Heart left ventricle (tissue), 16 donors: ENCODE data around the gene TAS1R2. TPM values are rescaled to one million over a fixed set of nuclear protein-coding genes. Genes with fewer than 3 reads are reported as not detected.

Experiments used
- ATAC-seq, 4 donors: fragments of 200-7000 bp; cut with Tn5 transposase; one replicate each; pipeline ENCODE4 v1.9.1; 2020 to 2022; ENCODE audit warnings: moderate library complexity in 4 of 4, mild to moderate bottlenecking in 3 of 4, moderate number of reproducible peaks in 1 of 4
- DNase-seq, 5 donors: peaks; one replicate each; pipeline ENCODE4 v3.0.0-alpha.2; 2020
- H3K27ac ChIP-seq, 12 donors: fragments of 200-600 bp; sonication (generic) in 4 of 12; one replicate each; pipeline versions ENCODE4 v1.5.0 to v1.8.0; 2016 to 2022; ENCODE audit warnings: mild to moderate bottlenecking in 2 of 12
- H3K27me3 ChIP-seq, 9 donors: fragments of 200-600 bp; sonication (generic) in 2 of 9; one replicate each; pipeline versions ENCODE4 v1.5.1 to v1.8.0; 2016 to 2022; ENCODE audit warnings: mild to moderate bottlenecking in 3 of 9
- H3K36me3 ChIP-seq, 9 donors: fragments of 200-600 bp; sonication (generic) in 2 of 9; one replicate each; pipeline versions ENCODE4 v1.5.0 to v1.8.0; 2018 to 2022; ENCODE audit warnings: mild to moderate bottlenecking in 2 of 9
- H3K4me1 ChIP-seq, 12 donors: fragments of 200-600 bp; sonication (generic) in 4 of 12; one replicate each; pipeline versions ENCODE4 v1.5.0 to v1.8.0; 2016 to 2022; ENCODE audit warnings: mild to moderate bottlenecking in 3 of 12
- H3K4me3 ChIP-seq, 12 donors: fragments of 200-600 bp; sonication (generic) in 4 of 12; one replicate each; pipeline versions ENCODE4 v1.5.0 to v1.8.0; 2017 to 2022; ENCODE audit warnings: mild to moderate bottlenecking in 9 of 12, moderate library complexity in 4 of 12
- H3K9me3 ChIP-seq, 12 donors: fragments of 200-600 bp; sonication (generic) in 4 of 12; one replicate each; pipeline versions ENCODE4 v1.5.0 to v1.8.0; 2016 to 2022; ENCODE audit warnings: mild to moderate bottlenecking in 1 of 12
- POLR2A ChIP-seq, 2 donors: fragments of 450-650 bp; IDR thresholded peaks; one replicate each; pipeline ENCODE4 v1.6.1; 2017; ENCODE audit warnings: antibody characterized with exemption in 2 of 2, mild to moderate bottlenecking in 2 of 2, moderate library complexity in 2 of 2
- whole genome bisulfite sequencing, 4 donors: extraction: QIAGEN DNeasy Blood & Tissue Kit in 2 of 4; methylation state at CpG; one replicate each; pipeline versions ENCODE4 v1.1.5 to v1.1.7; 2013 to 2018; 5-methylcytosine and 5-hydroxymethylcytosine counted together
- intact Hi-C, 10 donors: fragments of 100-400 bp; cut with DNase I; formaldehyde crosslinking; loops; one replicate each; pipeline versions ENCODE4 v1.11.1 to v1.14.2; 2022
- polyA plus RNA-seq, 2 donors: library from polyadenylated mRNA; stranded (reverse); fragments of 200-250 nt; gene quantifications; one replicate each; pipeline ENCODE4 v1.2.3, GENCODE V29; 2013
- total RNA-seq, 9 donors: library from RNA; depleted of rRNA in 2 of 9; stranded (reverse); fragments of >200 nt in 2 of 9; fragmentation: NEBNext Ultra II Directional in 3 of 9; extraction: Animal tissue kit (Norgen Biotek cat#: 25700) in 3 of 9; gene quantifications; one replicate each; pipeline versions ENCODE4 v1.1.0 to v1.2.4, GENCODE V29; 2016 to 2023
- TF ChIP-seq, protein P1 (sequence below), 12 donors: fragments of 200-600 bp; sonication (generic) in 4 of 12; IDR thresholded peaks; one replicate each; pipeline versions ENCODE4 v1.5.0 to v1.8.0; 2018 to 2022; ENCODE audit warnings: antibody characterized with exemption in 12 of 12, mild to moderate bottlenecking in 5 of 12
- donor health status: ischemic (EF 13 %, LVEDD 7.1; RV severe dilation, severe dysfunction).
- donor health status: healthy with polysubstance abuse.
- donor health status: DM: no; HTN: yes; CAD: no.
- donor health status: DM: no; HTN: no; CAD: no.
- donor health status: ischemic (EF 25% LVEDD 6.9; RV normal size, moderate dysfunction).
- donor health status: ischemic (EF 25% LVEDD 5.7; RV mildly dilated, moderate dysfunction).
- donor health status: healthy.
- donor health status: DM: yes; HTN: yes; CAD: no.
- donor health status: ischemic (EF 35%, LVEDD 5.7; RV mildly dilated, moderate dysfunction).
- donor health status: nonischemic (EF 11% LVEDD 7.7; RV severe dilation, severe dysfunction).
- donor health status: DM: yes; HTN: yes; CAD: no.
- donor health status: PGD.
- donor health status: ischemic (EF 29% LVEDD 5.4; RV normal size, mild dysfunction).
- donor health status: nonischemic (EF 23%, LVEDD 6.1; RV moderate dilation, normal function).

Gene TAS1R2
- total and polyA plus RNA-seq, 11 donors = not detected

DNA sequence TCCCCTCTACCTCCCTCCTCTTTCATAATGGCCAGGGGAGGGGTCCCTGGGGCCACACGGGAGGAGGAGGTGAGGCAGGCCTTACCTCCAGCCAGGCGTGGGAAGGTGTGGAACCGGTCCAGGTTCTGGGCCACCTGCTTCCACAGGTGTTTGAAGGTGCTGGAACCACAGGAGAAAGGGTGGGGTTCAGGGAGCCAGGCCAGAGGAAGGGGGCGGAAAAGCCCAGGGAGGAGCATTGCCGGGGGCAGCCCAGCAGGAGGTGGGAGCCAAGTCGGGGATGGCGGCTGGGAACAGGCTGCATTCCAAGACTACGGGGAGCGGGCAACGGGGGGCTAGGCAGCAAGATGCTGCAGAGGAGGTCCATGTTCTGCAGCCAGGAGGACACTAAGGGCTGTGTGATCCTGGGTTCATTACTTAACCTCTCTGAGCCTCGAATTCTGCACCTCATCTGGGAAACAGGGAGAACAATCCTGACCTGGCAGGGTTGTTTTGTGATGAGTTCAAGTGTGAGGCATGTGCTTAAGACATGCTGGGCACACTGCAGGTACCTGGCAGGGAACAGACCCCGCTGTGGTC is 19.8 kb upstream of the TAS1R2 start:
- no peak overlapping the region for H3K4me3 ChIP-seq
- ATAC-seq (no peak), DNase-seq (no peak)
- no peaks in the 10 kb centered on the region for H3K9me3 ChIP-seq
- H3K4me1 ChIP-seq = peaks cover 0 to 10% (median 0%) of the 10 kb centered on the region in 12 donors
- no peaks in the 10 kb centered on the region for H3K27me3 ChIP-seq
- no peak overlapping the region for H3K27ac ChIP-seq
- H3K36me3 ChIP-seq = peaks cover 0 to 30% (median 7%) of the 10 kb centered on the region in 9 donors
- TF ChIP-seq, protein P1, sequence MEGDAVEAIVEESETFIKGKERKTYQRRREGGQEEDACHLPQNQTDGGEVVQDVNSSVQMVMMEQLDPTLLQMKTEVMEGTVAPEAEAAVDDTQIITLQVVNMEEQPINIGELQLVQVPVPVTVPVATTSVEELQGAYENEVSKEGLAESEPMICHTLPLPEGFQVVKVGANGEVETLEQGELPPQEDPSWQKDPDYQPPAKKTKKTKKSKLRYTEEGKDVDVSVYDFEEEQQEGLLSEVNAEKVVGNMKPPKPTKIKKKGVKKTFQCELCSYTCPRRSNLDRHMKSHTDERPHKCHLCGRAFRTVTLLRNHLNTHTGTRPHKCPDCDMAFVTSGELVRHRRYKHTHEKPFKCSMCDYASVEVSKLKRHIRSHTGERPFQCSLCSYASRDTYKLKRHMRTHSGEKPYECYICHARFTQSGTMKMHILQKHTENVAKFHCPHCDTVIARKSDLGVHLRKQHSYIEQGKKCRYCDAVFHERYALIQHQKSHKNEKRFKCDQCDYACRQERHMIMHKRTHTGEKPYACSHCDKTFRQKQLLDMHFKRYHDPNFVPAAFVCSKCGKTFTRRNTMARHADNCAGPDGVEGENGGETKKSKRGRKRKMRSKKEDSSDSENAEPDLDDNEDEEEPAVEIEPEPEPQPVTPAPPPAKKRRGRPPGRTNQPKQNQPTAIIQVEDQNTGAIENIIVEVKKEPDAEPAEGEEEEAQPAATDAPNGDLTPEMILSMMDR (IDR thresholded peaks at IDR 0.05) = no peak
- TF ChIP-seq POLR2A (IDR thresholded peaks at IDR 0.05) = no peak
- intact Hi-C loops = loop anchor here in 3 of 10 donors (5.0 kb wide), 1 partner anchor 282 kb away; no protein-coding TSS in a partner anchor
- 85 to 95% (median 88%) methylated on average over 12 of the region's 12 CpGs for WGBS, 4 donors

DNA sequence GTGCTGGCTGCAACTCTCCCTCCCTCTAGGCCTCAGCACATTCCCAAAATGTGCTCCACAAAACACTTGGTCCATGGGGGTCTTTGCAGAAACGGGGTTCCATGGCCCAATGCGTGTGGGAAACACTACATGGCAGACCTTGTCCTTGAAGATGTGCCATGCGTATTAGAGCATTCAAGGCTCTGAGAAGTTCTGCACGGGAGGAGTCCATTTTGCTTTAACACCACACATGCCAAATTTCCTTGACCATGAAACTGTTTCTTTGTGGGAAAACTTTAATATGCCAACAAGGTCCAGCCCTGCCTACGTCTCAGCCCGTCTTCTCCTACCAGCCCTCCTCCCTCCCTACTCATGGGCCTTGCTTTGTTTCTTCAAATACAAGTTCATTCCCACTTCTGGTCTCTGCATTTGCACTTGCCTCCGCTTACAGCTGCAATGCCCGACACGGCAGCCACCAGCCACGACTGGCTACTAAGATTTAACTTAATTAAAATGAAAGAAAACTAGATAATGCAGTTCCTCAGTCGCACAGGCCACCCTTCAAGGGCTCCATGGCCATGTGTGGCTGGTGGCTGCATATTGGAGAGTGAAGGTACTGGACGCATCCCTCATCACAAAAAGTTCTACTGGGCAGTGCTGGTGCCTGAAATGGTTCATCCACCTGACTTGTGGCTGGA is 19.2 kb upstream of the TAS1R2 start:
- 82 to 90% (median 87%) methylated on average over 11 to 12 of the region's 12 CpGs for WGBS, 4 donors
- Histone ChIP-seq H3K27me3 (no peaks in the 10 kb centered on the region), H3K9me3 (no peaks in the 10 kb centered on the region), H3K4me1 (peaks cover 0 to 8% (median 0%) of the 10 kb centered on the region in 12 donors), H3K4me3 (no peak overlapping the region), H3K36me3 (peaks cover 0 to 30% (median 6%) of the 10 kb centered on the region in 9 donors), H3K27ac (no peak overlapping the region)
- no peak for TF ChIP-seq POLR2A (IDR thresholded peaks at IDR 0.05)
- TF ChIP-seq, protein P1 (IDR thresholded peaks at IDR 0.05) = no peak
- intact Hi-C loops = loop anchor here in 3 of 10 donors (5.0 kb wide), 1 partner anchor 281 kb away; no protein-coding TSS in a partner anchor
- ATAC-seq = no peak
- no peak for DNase-seq

DNA sequence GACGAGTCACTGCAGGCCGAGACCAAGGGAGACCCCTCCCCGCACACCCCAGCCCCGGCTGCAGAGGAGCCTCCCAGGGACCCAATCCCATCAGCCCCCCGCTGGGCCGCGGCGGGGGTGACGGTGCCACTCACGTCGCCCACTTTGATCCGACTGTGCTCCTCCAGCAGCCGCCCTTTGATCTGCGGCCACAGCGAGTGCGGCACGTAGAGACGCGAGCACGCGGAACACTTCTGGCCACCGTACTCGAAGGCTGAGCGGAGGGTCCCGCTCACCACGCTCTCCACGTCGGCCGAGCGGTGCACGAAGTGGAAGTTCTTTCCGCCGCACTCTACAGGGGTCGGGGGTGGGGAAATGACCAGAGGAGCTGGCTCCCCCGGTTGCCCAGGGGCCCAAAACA is 17.8 kb upstream of the TAS1R2 start:
- no peak overlapping the region for H3K4me3 ChIP-seq
- intact Hi-C loops = loop anchor here in 3 of 10 donors (5.0 kb wide), 1 partner anchor 280 kb away; no protein-coding TSS in a partner anchor
- H3K27ac ChIP-seq = no peak overlapping the region
- ATAC-seq (no peak), DNase-seq (no peak)
- no peak for TF ChIP-seq POLR2A (IDR thresholded peaks at IDR 0.05)
- TF ChIP-seq, protein P1 (IDR thresholded peaks at IDR 0.05) = no peak
- peaks cover 0 to 8% (median 0%) of the 10 kb centered on the region in 12 donors for H3K4me1 ChIP-seq
- 92 to 93% (median 93%) methylated on average over 5 to 35 of the region's 35 CpGs for WGBS, 4 donors
- no peaks in the 10 kb centered on the region for H3K9me3 ChIP-seq
- peaks cover 0 to 26% (median 0%) of the 10 kb centered on the region in 9 donors for H3K36me3 ChIP-seq
- no peaks in the 10 kb centered on the region for H3K27me3 ChIP-seq

DNA sequence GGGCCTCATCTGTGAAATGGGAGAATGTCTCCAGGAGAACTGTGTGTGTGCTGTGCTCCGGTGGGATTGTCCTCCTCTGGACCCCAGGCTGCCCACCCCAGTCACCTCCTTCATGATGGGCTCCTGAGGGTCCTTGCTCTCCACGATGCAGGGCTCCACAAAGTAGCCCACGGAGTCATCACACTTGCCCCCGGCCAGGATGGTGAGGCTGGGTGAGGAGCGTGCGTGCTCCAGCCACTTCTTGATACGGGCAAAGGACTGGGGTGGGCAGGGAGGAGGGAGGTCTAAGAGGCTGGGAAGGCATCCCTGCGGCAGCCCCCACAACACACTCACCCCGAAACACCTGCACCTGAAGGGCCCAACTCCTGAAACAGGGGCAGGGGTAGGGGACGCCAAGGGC is 16.8 kb upstream of the TAS1R2 start:
- no peak overlapping the region for H3K4me3 ChIP-seq

More for the DNA sequence above, 16.8 kb upstream of the TAS1R2 start:
- ATAC-seq (no peak), DNase-seq (no peak)
- intact Hi-C loops = loop anchor here in 3 of 10 donors (5.0 kb wide), 1 partner anchor 279 kb away; no protein-coding TSS in a partner anchor
- no peak for TF ChIP-seq POLR2A (IDR thresholded peaks at IDR 0.05)
- TF ChIP-seq, protein P1 (IDR thresholded peaks at IDR 0.05) = no peak
- WGBS, 4 donors = 91 to 96% (median 94%) methylated on average over 8 to 10 of the region's 10 CpGs
- Histone ChIP-seq H3K4me1 (peaks cover 0 to 8% (median 0%) of the 10 kb centered on the region in 12 donors), H3K9me3 (no peaks in the 10 kb centered on the region), H3K27ac (no peak overlapping the region), H3K27me3 (no peaks in the 10 kb centered on the region), H3K36me3 (peaks cover 0 to 23% (median 0%) of the 10 kb centered on the region in 9 donors)
